Breast epithelium (tissue), 4 donors: ENCODE data around the gene DPH7. TPM values are rescaled to one million over a fixed set of nuclear protein-coding genes. Genes with fewer than 3 reads are reported as not detected.

ENCODE experiments used
- DNase-seq, 2 donors: peaks; one replicate each; pipeline ENCODE4 v3.0.0-alpha.2; 2019; ENCODE audit warnings: low spot score in 2 of 2
- H3K27ac ChIP-seq, 2 donors: fragments of 200-600 bp; sonication (generic) in 1 of 2; one replicate each; pipeline ENCODE4 v1.5.1; 2016 to 2019; ENCODE audit warnings: mild to moderate bottlenecking in 1 of 2
- H3K27me3 ChIP-seq, 2 donors: fragments of 200-600 bp; sonication (generic) in 1 of 2; one replicate each; pipeline versions ENCODE4 v1.5.1 to v1.6.0; 2017 to 2019; ENCODE audit warnings: control low read depth in 1 of 2, mild to moderate bottlenecking in 1 of 2
- H3K36me3 ChIP-seq: fragments of 200-600 bp; one replicate; pipeline ENCODE4 v1.5.1; 2019
- H3K4me1 ChIP-seq, 2 donors: fragments of 200-600 bp; sonication (generic); one replicate each; pipeline ENCODE4 v1.5.1; 2016 to 2019; ENCODE audit warnings: control low read depth in 1 of 2
- H3K4me3 ChIP-seq, 3 donors: fragments of 200-600 bp; sonication (generic); 1 replicate in 2 of 3; 2 replicates in 1 of 3; pipeline ENCODE4 v1.5.1; 2016 to 2019; ENCODE audit warnings: mild to moderate bottlenecking in 3 of 3, moderate library complexity in 2 of 3
- H3K9me3 ChIP-seq, 2 donors: fragments of 200-600 bp; sonication (generic) in 1 of 2; one replicate each; pipeline ENCODE4 v1.5.1; 2016 to 2019; ENCODE audit warnings: control low read depth in 1 of 2
- POLR2A ChIP-seq: fragments of 450-650 bp; IDR thresholded peaks from one replicate; pipeline ENCODE4 v1.6.1; 2016; ENCODE audit warnings: antibody characterized with exemption, mild to moderate bottlenecking, moderate library complexity
- POLR2AphosphoS5 ChIP-seq, 3 donors: sonication (generic); formaldehyde crosslinking; IDR thresholded peaks; one replicate each; pipeline ENCODE4 v1.6.1; 2017; ENCODE audit warnings: antibody characterized with exemption in 3 of 3
- intact Hi-C: fragments of 100-400 bp; cut with DNase I; formaldehyde crosslinking; loops from one replicate; pipeline ENCODE4 v1.15.1; 2023; ENCODE audit warnings: low total_unique reads
- total RNA-seq, 3 donors: library from RNA; depleted of rRNA; stranded (reverse); fragments of >200 nt; gene quantifications; one replicate each; pipeline ENCODE4 v1.1.0, GENCODE V29; 2016
- TF ChIP-seq, protein P1 (sequence below), 3 donors: fragments of 450-650 bp; IDR thresholded peaks; one replicate each; pipeline ENCODE4 v1.5.1; 2016 to 2017; ENCODE audit warnings: antibody characterized with exemption in 3 of 3, mild to moderate bottlenecking in 3 of 3, moderate library complexity in 3 of 3

DPH7 gene
- total RNA-seq, 3 donors from 2014 or later, result 23.4 to 47.5 (median 45.1) TPM

DNA sequence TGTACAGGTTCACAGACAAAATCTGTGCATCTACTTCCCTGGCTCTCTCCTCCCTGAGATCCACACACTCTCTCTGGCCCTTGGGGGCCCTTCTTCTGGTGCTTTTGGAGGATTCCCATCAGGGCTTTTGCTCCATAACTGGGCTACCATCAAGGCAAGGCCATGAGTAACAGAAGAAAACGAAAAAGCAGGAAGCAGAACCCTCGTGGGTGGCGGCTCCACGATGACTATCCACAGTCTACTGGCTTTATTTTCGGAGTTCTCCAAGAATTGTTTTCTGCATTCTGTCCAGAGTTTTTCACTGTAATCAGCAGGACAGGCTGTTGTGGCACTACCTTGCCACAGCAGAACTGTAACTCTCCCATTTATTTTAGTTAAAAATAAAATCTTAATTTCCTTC, 48.4 kb downstream of the DPH7 start:
- no peak for DNase-seq
- TF ChIP-seq POLR2AphosphoS5 (IDR thresholded peaks at IDR 0.05) (no peak), POLR2A (no peak)
- TF ChIP-seq, protein P1, sequence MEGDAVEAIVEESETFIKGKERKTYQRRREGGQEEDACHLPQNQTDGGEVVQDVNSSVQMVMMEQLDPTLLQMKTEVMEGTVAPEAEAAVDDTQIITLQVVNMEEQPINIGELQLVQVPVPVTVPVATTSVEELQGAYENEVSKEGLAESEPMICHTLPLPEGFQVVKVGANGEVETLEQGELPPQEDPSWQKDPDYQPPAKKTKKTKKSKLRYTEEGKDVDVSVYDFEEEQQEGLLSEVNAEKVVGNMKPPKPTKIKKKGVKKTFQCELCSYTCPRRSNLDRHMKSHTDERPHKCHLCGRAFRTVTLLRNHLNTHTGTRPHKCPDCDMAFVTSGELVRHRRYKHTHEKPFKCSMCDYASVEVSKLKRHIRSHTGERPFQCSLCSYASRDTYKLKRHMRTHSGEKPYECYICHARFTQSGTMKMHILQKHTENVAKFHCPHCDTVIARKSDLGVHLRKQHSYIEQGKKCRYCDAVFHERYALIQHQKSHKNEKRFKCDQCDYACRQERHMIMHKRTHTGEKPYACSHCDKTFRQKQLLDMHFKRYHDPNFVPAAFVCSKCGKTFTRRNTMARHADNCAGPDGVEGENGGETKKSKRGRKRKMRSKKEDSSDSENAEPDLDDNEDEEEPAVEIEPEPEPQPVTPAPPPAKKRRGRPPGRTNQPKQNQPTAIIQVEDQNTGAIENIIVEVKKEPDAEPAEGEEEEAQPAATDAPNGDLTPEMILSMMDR (IDR thresholded peaks at IDR 0.05), result no peak
- Histone ChIP-seq H3K27ac (no peak overlapping the region), H3K4me3 (no peak overlapping the region), H3K36me3 (no peaks in the 10 kb centered on the region), H3K9me3 (no peaks in the 10 kb centered on the region), H3K4me1 (peaks cover 0 to 8% of the 10 kb centered on the region in 2 donors), H3K27me3 (no peaks in the 10 kb centered on the region)
- intact Hi-C loops, result no loop called here

DNA sequence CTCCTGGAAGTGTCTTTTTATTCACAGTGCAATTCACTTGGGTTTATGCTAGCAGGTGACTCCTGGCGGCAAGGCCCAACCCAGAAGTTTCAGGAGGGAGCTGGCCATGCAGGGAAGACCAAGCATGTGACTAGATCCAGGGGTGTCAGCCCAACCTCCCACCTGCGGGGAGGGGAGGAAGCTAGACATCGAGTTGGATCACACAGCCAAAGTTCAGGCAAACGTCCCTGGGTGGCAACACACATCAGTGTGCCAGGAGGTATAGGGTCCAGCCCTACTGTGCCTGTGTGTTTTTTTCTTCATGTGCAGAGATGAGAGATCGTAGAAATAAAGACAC, 53.8 kb downstream of the DPH7 start:
- no peaks in the 10 kb centered on the region for H3K36me3 ChIP-seq
- TF ChIP-seq POLR2AphosphoS5 (IDR thresholded peaks at IDR 0.05), result no peak
- TF ChIP-seq, protein P1 (IDR thresholded peaks at IDR 0.05), result no peak
- no peak for TF ChIP-seq POLR2A
- no peak overlapping the region for H3K27ac ChIP-seq
- H3K4me1 ChIP-seq, result no peaks in the 10 kb centered on the region
- no peak for DNase-seq
- no peaks in the 10 kb centered on the region for H3K27me3 ChIP-seq
- intact Hi-C loops, result no loop called here
- no peaks in the 10 kb centered on the region for H3K9me3 ChIP-seq
- H3K4me3 ChIP-seq, result no peak overlapping the region

DNA sequence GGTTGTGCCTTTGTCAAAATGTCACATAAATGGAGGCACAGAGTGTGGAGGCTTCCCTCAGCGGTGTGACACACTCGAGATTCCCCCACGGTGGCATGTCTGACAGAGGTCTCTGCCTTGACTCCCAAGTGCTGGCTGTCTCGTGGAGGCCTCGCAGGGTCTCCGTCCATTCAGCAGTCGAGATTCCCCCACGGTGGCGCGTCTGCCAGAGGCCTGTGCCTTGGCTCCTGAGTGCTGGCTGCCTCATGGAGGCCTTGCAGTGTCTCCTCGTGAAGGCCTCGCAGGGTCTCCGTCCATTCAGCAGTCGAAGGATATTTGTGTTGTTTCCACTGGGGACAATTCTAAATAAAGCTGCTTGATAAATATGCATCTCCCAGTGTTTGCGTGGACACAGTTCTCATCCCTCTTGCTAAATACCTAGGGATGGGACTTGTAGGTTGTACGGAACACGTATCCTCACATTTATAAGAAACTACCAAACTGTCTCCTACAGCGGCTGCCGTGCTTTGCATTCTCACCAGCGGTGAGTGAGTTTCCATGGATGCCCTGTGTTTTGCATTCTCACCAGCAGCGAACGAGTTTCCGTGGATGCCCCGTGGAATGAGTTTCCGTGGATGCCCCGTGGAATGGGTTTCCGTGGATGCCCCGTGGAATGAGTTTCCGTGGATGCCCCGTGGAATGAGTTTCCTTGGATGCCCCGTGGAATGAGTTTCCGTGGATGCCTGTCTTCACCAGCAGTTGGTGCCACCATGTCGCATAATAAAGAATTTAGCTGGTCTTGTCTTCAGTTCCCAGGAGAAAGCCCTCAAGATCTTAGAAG, 54.4 kb downstream of the DPH7 start:
- no peaks in the 10 kb centered on the region for H3K36me3 ChIP-seq
- no peak overlapping the region for H3K27ac ChIP-seq
- no peak for DNase-seq
- no peaks in the 10 kb centered on the region for H3K4me1 ChIP-seq
- no peaks in the 10 kb centered on the region for H3K9me3 ChIP-seq
- intact Hi-C loops, result no loop called here
- TF ChIP-seq POLR2A (no peak), POLR2AphosphoS5 (IDR thresholded peaks at IDR 0.05) (no peak)
- TF ChIP-seq, protein P1 (IDR thresholded peaks at IDR 0.05), result no peak
- no peaks in the 10 kb centered on the region for H3K27me3 ChIP-seq
- H3K4me3 ChIP-seq, result no peak overlapping the region

DNA sequence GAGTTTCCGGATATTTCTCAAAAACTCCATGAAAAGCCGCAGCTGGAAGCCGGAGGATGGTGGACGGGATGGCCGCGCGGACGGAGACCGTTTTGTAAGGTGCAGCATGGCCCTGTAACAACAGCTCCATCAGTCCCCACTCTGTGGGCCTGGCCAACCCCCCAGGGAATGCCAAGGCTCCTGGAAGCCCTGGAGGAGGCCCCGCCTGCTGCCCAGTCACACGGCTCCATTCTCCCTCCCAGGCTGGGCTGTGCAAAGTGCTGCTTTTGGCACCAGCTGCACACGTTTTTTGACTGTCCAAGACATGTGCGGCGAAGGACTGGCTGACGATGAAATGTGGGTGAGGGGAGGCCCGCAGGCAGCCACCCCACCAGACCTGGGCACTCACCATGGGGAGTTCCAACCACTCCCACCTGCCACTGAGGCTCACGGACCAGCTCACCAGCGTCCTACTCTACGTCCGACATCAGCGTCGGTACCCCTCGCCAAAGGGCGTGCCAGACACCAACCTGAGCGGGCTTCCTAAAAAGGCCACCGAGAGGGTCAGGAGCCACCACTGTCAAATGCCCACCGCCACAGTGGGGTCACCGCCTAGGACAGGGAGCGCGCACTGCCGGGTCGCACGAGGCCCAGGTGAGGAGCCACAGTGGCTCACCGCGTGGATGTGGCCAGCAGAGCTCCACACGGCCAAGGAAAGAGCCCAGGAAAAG, 55.8 kb downstream of the DPH7 start:
- intact Hi-C loops, result no loop called here
- H3K4me1 ChIP-seq, result no peaks in the 10 kb centered on the region
- no peaks in the 10 kb centered on the region for H3K27me3 ChIP-seq
- H3K9me3 ChIP-seq, result no peaks in the 10 kb centered on the region
- TF ChIP-seq POLR2AphosphoS5 (IDR thresholded peaks at IDR 0.05), result no peak
- no peak for TF ChIP-seq POLR2A
- TF ChIP-seq, protein P1 (IDR thresholded peaks at IDR 0.05), result no peak
- no peaks in the 10 kb centered on the region for H3K36me3 ChIP-seq
- DNase-seq, result no peak
- no peak overlapping the region for H3K27ac ChIP-seq
- H3K4me3 ChIP-seq, result no peak overlapping the region

DNA sequence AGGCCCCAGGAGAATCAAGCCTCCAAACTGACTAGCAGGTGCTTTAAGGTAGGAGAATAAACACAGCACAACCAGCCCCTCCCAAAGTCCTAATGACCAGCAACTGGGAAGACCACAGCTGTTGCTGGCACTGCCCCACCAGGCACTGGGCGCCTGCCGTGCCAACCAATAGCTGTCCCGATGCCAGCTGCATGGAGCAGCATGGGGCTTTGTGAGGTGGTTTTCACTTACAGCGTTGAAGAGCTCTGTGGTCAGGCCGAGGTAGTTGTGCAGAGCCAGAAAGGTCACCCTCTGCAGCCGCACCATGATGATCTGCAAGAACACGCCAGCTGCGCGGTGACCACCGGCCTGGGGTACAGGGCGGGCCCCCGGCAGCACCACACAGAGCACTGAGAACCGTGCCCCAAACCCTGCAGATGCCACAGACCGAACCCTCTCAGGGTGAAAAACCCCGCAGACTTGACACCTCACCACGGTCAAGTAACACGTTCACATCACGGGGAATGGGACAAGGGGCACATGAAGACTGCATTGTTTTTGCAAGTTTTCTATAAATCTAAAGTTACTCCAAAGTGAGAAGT, 57.2 kb downstream of the DPH7 start:
- H3K27me3 ChIP-seq, result no peaks in the 10 kb centered on the region
- no peaks in the 10 kb centered on the region for H3K9me3 ChIP-seq
- H3K36me3 ChIP-seq, result no peaks in the 10 kb centered on the region
- no peaks in the 10 kb centered on the region for H3K4me1 ChIP-seq
- H3K4me3 ChIP-seq, result no peak overlapping the region
- intact Hi-C loops, result no loop called here
- TF ChIP-seq POLR2AphosphoS5 (IDR thresholded peaks at IDR 0.05) (no peak), POLR2A (no peak)
- TF ChIP-seq, protein P1 (IDR thresholded peaks at IDR 0.05), result no peak
- no peak overlapping the region for H3K27ac ChIP-seq
- DNase-seq, result no peak
